HG03060 (cell line): ENCODE measurements around the gene CTIF.

Source experiments
- ATAC-seq: cut with Tn5 transposase; IDR thresholded peaks from one replicate; pipeline ENCODE4 v1.9.1; 2021; ENCODE audit warnings: low read depth, moderate number of reproducible peaks; ENCODE audit not compliant: unreplicated experiment

The CTIF gene

DNA sequence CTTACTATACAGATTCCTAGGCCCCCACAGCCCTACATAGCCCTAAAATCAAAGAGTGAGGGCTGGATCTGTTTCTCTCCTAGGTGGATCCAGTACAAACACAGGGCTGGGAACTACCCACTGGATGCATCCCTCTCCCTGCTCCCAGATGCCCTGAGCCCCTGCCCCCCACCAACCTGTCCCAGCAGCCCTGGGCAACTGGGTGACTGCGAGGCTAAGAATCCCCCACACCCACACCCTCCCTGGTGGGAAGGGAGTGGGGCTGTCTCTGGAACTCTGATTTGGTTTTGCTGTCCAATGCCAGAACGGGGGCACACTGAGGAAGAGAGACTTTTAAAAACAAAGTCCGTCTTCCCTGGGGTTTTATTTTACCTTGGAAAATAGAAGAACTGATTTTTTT, 298.8 kb downstream of the CTIF start:
- no peak for ATAC-seq

DNA sequence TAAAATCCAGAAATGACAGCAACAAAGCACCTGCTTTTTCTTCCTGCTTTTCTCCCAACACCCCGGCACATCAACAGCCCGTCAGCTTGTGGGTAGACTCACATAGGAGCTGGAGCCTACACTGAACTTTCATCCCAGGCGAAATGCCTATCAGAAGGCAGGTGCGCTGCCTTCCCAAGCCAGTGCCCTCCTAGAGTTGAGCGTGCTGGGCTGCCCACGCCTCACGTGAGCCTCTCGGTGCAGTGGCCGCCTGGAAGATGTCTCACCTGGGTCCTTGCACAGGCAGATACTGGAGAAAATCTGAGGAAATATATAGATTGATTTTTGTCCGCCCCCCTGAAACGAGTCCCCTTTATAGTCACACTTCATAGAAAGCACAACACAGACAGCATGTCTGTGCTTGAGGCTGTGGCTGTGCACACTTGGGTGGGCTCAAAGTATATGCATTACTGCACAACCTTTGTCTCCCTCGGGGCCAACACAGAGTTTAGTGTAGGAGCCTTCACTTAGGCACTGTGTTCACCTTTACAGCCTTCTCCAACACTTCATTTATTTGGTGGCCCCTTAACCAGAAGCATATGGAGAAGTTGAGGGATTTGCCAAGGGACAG, 299.4 kb downstream of the CTIF start:
- ATAC-seq = no peak

DNA sequence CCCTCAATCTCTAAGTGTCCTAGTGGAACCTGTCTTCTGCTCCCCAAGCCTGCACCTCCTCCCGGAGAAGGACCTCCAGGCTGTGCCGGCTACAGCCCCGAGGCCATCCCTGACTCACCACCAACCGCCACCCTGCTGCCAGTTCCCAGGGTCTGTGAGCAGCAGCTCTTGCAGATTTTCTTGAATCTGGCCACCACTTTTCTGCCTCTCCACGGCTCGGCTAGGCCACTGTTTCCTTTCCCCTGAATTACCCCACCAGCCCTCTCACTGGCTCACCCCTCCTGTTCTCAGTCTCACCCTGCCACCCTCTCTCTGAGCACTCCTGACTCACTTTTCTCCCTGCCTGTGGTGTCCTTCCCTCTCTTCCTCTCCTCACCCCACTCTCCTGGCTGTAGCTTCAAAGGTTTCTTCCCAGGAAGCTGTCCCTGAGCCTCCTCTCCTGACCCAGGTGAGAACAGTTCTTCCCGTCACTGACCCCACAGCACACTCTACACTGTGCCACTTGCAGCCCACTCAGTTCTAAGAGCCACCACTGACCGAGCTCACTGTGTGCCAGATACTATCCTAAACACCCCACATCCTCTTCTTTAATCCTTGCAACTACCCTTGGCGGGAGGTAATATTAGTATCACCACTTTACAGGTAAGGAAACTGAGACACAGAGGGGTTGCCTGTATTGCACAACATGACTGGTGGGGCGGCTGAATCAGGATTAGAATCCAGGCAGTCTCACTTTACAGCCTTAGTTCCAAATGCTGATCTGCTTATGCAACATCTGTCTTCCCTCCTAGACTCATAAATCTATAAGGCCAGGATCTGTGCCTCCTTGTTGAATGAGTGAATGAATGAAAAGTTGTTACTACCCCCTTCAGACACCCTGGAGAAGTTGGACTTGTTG, 300.3 kb downstream of the CTIF start:
- ATAC-seq = no peak

DNA sequence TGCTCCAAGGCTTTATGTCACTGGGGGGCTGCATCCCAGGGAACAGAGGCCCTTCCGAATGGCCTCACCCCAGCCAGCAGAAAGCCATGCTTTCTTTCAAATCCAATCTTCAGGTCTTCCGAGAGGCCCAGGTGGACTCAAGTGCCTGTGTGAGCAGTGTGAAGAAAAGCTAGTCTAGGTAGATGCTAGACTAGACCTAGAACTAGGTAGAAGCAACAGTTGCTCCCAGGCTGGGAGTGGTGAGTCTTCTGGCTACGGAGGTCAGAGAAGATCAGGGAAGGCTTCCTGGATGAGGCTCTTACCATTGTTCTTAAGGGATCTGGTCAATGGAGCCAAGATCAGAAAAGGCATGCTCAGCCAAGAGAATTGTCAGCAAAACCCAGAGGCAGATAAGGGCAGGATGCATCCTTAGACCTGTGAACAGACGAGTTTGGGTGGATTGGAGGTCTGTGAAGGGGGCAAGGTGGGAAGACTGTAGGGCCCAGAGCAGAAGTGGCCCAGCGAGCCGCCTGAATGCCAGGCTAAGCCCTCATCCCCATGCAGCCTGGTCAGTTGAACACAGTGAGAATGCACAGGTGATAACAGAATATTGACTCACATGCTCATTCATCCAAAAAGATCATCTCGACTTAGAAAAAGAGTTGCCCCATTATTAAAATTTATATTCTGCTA, 301.1 kb downstream of the CTIF start:
- no peak for ATAC-seq

DNA sequence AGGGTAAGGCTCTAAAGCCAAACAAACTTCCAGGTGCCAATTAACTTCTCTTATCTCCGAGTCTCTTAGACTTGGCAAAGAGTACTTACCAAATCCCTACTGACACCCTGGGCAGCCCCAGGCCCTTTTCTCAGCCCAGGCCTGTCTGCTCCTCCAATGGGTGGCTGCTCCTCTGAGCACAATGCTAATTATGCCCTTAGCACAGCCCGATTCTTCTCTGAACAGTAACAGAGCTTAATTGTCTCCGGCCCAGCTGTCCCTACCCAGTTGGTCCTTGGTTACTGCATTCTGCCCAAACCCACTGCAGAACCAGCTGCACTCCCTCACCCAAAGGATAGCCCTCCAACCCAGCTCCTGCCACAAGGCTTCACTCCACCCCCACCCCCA, 301.7 kb downstream of the CTIF start:
- no peak for ATAC-seq

DNA sequence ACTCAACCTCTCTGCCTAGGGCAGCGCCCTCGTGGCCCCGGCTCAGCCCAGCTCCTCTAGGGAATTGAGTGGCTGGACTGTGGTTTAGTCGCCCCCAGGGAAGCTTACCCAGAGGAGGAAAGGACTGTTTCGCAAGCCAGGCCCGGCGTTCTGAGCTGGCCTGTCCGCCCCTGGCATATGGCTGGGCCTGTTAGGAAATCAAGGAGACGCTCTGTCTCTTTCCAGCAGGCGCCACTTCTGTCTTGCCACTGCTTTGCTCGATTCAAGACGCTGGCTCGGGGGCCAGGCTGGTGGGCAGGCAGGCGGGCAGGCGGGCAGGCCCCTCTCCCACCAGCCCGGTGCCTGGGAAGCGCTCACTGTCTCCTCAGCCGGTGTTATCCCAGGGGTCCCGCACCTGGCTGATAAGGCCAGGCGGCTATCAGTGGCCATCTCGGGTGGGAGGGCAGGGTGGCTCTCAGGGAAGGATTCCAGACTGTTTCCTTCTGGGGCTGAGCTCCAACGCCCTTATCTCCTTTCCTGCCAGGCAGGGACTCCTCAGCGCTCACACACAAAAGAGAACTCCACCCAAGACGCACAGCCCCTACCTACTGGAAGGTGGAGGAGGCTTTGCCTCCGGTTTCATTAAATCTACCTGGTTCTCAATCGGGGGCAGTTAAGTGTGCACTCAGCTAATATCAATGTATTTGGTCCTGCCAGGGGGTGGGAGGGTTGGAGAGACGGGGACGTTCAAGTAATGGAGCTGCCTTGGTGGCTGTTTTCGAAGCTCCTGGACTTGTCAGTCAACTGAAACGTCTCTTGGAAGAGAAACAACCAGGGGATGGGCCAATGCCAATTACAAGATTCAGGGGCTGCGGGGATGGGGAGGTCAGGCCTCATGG, 302.8 kb downstream of the CTIF start:
- ATAC-seq = no peak

DNA sequence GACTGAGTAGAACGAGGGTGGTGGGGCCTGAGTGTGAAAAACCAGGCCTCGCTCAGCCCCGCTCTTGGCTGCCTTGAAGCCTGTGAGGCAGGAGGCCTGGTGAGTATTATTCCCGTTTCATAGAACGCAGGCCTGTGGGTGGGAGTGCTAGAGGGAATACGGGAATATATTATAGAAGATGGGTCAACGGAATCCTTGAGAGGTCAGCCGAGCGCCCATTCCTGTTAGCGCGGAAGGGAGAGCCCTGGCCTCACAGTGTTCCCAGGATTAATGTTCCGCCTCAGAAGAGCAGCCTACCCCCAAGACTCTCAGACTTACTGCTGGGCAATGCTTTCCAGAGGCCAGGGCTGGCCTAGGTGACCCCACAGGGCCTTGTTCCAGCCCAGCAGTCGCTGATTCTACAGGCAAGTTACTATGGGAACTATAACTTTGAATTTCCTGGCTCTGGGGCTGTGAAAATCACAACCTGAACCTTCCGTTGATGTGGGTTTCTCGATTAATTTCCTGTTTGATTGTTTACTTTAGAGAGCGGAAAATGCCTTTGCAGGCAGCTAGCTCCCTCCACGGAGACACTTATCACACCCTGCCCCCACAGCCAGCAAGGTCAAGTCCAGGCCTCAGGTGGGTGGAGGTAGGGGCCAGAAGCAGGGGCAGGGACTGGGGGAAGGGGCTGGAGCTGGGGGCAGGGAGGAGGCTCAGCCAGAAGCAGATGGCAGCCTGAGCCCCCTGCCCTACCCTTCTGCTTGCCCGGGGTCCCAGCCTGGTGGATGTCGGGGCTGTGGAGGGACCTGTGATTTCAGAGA, 303.6 kb downstream of the CTIF start:
- no peak for ATAC-seq

DNA sequence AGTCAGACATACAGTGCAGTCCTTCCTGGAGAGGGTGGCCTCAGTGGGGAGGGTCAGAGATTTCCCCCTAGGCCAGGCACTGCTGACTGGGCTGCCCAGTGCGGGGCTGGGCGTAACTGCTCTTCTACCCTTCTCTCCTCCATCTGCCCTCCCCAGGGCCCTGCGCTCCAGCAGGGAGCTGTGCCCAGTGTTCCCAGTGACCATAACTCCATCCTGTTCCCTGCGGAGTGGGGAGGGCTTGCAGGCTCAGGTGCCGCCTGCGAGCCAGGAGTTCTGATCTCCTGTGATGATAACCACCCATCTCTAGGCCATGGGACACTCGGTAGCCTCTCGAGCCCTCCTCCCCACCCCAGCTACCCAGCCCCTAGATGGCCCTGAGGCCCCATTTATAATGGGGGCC, 304.3 kb downstream of the CTIF start:
- no peak for ATAC-seq

GRCh38 chr18:48843596-48843995, 304.8 kb downstream of the CTIF start:
- no peak for ATAC-seq

DNA sequence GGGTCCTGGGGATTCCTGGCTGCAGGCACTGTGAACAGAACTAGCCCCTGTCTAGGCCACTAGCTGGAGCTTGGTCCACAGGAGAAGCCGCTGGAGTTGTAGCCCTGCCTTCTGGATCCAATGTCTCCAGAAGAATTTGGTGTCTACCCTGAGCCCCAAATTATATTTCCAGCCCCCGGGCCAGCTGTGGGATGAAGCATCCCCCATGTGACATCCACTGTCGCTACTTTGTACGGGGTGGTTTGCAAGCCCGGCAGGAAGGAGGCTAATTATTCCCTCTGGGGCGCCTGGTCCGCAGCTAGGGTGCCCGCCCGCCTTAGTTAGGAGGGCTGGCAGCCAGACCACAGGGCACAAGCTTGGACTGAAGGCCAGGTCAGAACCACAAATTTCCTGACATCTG, 305.4 kb downstream of the CTIF start:
- ATAC-seq = no peak

GRCh38 chr18:48845174-48845573, 306.3 kb downstream of the CTIF start:
- no peak for ATAC-seq

- no peak for ATAC-seq
These were observed 307.6 kb downstream of the CTIF start for GRCh38 chr18:48846423-48846932.

DNA sequence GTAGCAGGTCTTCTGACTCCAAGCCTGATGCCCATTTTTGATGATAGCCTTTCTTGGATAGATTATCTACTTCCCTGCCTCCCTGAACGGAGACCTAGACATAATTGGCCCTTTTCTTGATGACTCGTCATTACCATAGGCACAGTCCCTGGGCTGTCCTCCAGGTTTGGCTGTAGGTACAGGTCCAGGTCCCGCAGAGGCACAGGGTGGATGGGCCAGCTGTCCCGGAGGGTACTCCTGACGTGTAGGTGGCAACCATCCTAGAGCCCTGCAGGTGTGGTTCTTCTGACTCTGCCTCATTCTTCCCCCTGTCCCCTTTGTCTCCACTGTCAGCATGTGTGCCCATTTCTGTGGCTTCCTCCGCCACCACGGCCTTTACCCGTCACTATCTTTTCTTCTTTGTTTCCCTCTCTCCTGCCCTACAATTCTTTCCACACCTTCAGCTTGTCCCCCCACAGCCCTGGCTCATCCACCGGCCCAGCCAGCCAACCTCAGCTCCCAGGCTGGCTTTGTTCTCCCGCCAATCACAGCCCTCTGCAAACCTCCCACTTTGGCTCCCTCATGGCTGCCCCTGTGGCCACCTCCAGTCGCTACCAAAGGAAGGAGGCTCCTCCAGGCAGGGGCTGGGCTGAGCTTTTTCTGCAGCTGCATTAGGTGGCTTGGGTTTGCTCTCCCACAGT, 309.1 kb downstream of the CTIF start:
- no peak for ATAC-seq

GRCh38 chr18:48848641-48849143, 309.9 kb downstream of the CTIF start:
- ATAC-seq = no peak

DNA sequence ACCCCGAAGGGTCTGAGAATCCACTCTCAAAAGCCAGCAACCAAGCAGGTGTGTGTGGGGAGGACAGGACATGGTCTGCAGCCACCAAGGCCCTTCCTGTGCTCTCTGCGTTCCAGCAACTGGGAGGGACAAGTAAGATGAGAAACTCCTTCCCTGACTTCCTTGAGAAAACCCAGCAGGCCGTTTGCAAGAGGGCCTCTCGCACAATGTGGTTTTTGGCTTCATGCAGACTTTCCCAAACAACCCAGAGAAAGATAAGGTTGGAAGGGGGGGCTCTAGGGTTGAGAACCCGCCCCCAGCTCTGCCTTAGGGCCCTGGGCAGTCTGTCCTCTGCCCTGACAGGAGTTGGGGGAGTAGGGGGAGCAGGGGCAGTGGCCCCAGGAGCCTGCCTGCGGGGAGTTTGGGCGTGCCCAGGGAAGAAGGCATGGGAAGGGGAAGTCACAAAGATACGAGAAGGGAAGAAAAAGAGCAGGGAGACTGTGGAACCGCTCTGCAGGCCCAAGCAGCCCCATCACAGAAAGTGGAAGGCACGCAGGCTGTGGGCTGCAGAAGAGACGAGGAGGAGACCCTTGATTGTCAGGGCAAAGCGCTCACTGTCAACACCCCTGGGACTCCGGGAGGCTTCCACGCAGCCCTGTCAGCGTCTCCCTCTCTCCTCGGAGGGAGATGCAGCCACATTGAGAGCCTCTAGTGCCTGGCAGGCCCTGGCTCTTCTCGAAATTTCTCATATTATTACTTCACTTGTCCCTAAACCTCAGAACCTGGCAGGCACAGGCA, 312.2 kb downstream of the CTIF start:
- ATAC-seq = no peak

- ATAC-seq = no peak
These were observed 312.7 kb downstream of the CTIF start for GRCh38 chr18:48851599-48851960.

GRCh38 chr18:48852292-48852691, 313.5 kb downstream of the CTIF start:
- ATAC-seq = no peak

GRCh38 chr18:48852794-48853193, 314.0 kb downstream of the CTIF start:
- no peak for ATAC-seq
